HG02623 (cell line): ENCODE results near the gene HIRA.
"Not testable (repeated sequence)": the region's sequence is repeated elsewhere in the genome, so short reads cannot be mapped to it uniquely, and the experiment has no call there.

ENCODE experiments used
- ATAC-seq: cut with Tn5 transposase; IDR thresholded peaks from one replicate; pipeline ENCODE4 v1.9.1; 2021; ENCODE audit warnings: moderate library complexity; ENCODE audit not compliant: unreplicated experiment

Gene HIRA

DNA sequence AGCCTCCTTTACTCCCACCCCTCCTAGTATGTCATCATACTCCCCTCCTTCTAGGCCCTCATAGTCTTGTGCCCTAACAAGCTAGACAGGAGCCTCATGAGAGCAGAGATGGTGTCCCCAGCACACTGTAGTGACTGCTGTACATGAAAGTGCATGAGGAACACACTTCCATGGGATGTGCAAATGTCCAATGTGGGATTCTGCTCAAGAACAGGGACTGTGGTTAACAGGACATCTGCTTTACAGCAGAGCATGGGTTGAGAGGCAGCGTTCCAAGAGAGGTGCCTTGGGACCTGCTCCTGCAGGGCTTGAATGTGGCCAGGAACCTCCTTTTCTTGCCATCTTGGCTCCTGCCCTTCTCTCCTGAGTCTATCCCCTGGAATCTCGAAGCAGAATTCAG is 45.3 kb downstream of the HIRA start:
- ATAC-seq: no peak

- ATAC-seq: no peak
Observed at GRCh38 chr22:19385221-19385906, 46.2 kb downstream of the HIRA start.

DNA sequence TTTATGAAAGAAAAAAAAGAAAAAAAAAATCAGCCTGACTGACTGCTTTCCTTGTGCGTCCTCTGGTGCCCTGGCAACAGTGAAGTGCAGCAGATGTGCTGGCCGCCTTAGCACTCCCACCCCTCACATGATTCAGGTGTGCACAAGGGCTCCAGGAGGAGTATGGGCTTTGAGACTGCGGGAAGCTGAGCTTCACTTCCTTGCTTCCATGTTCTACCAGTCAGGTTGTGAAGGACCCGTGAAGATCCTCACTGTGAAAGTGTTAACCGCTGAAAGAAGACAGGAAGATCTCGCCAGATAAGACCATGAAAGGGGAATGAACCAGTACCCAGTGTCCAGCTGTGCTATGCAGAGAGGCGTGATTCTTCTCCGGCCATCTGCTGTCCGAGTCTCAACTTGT is 48.2 kb downstream of the HIRA start:
- no peak for ATAC-seq

GRCh38 chr22:19382240-19382639 is 49.3 kb downstream of the HIRA start:
- no peak for ATAC-seq

GRCh38 chr22:19378344-19378674 is 53.2 kb downstream of the HIRA start:
- ATAC-seq: no peak

DNA sequence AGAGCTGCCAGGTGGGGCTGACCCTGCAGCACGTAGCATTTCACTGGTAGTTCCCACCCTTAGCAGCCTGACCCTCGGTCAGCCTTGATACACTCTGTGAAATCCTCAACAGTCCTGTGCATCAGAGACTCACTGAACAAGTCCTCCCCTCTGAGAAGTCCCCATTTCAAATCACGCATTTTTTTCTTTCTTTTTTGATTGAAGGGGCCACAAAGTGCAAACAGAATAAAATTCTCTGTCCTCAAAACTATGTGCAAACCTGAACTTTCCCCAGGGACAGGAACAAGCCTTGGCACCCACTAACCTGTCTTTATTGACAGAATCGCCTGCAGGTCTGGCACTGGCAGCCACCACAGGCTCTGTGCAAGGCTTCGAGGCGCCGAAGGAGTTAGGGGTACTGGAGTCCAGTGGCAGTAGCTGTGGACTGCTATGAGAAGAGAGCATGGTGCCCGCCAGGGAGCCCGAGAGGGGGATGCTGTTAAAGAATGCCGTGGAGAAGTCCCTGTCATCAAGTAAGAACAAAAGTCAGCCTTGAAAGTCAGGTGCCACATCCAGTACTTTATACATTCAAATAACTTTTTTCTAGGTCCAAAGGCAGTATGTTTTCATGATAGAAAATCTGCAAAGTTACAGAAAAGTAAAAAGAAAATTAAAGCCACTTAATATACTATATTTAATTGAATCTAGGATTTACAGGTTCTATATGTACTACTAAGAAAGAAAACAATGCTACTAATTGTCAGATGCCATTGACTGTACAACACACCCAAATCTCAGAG is 53.8 kb downstream of the HIRA start:
- ATAC-seq: no peak

- no peak for ATAC-seq
Observed at GRCh38 chr22:19376971-19377370, 54.6 kb downstream of the HIRA start.

DNA sequence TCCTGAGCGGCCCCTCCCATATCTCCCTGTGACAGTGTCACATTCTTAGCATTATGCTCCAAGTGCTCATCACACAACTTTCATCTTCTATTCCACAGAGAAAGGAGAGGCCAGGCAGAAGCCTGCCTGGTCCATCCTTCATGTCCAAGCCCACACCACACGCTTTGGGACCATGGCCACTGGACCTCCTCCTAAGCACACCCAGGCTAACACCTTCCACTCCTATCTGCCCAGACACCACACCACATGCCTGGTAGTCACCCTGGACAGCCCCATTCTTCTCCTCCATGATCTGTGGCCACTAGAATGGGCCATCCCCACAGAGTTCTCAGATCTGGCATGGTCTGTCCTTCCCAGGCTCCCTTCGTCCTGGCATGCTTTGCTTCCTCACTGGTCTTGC is 55.3 kb downstream of the HIRA start:
- ATAC-seq: no peak

DNA sequence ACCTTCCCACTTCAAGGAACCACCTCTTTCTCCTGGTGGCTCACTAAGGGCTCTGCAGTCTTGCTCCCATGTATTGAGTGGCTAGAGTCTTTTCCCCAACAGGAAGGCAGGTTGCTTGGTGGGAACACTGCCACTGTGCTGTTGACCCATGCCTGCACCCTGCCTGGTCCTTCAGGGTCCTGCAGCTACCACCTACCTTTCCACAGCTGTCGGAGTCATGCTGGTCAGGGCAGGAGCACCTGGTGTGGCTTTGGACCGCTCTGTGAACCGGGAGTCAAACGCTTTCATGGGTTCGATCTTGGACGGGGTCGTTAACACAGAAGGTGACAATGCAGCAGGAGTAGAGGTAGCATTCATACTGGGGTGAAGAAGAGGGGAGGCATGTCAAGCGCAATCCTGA is 56.1 kb downstream of the HIRA start:
- ATAC-seq: no peak

- no peak for ATAC-seq
Observed at GRCh38 chr22:19374410-19374809, 57.1 kb downstream of the HIRA start.

- no peak for ATAC-seq
Observed at GRCh38 chr22:19373450-19373849, 58.1 kb downstream of the HIRA start.

- ATAC-seq: no peak
Observed at GRCh38 chr22:19371893-19372292, 59.6 kb downstream of the HIRA start.

DNA sequence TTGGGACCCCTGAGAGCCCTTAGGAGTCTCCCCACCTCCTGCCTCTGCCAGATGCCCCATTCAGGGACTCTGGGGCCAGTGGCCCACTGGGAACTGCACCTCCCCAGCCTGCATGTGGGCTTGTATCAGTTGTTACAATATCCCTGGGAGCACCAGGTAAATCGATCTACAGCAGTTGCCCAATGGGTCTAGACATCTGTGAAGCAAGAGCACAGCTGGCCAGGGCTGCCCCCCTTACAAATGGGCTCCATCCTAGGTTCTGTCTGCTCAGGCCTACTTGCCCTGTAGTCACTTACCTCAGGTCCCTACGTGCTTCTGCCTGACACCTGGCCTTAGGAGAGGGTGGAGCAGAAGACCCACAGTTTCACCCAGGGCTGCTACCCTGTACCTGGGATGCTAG is 62.7 kb downstream of the HIRA start:
- no peak for ATAC-seq

DNA sequence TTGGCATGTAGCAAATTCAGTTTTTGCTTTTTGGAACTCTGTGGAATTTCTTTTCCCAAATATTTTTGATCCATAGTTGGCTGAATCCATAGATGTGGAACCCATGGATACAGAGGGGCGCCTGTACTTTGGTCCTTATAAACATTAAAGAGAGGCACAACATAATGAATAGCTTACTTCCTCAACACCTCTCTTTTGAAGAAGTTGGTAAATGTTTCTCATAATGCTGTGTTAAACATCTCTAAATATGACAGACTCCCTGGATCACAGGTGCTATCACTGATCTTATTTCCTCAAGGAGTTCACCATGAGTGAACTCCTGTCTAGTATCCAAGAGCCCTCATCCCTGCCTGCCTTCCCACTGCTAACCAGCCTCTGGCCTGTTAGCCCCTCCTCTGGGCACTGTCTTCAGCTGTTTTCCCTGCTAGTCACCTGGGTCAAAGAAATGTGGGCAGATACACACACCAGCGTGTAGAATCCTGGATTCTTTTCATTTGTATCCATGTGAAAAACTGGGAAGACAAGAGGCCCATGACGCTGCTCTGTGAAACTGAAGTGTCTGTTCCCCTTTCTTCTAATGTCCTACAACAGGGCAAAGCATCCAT is 63.7 kb downstream of the HIRA start:
- ATAC-seq: no peak

DNA sequence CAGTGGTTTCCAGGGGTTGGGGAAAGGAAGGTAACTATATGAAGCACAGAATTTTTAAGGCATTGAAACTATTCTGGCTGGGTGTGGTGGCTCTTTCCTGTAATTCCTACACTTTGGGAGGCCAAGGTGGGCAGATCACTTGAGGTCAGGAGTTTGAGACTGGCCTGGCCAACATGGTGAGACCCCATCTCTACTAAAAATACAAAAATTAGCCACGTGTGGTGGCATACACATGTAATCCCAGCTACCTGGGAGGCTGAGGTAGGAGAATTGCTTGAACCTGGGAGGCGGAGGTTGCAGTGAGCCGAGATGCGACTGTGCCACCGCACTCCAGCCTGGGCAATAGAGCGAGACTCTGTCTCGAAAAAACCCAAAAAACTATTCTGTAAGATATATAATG is 68.0 kb downstream of the HIRA start:
- not testable (repeated sequence) for ATAC-seq

DNA sequence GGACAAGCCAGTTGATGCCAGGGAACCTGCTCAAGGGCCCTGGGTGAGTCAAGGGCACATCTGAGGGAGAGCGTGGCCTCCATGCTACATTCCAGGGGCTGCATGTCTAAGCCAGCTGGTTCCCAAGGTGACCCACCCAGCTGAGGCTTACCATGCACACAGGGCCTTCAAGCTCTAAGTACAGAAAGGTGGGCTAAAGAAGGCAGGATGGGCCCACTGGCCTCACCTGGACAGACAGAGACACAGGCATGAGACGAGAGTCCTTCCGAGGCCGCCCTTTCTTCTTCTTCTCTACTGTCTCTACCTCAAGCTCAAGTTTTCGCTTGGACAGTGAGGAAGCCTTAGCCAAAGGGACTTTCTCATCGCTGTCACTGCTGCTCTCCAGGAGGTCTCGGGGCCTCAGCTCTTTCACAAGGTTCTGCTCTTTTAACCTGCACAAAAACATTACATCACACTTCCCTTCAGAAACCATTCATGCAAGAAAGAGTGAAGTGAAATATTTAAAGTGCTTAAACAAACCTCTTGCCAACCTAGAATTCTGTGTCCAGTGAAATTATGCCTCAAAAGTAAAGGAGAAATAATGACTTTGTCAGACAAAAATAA is 69.9 kb downstream of the HIRA start:
- ATAC-seq: peak; percentile 84

DNA sequence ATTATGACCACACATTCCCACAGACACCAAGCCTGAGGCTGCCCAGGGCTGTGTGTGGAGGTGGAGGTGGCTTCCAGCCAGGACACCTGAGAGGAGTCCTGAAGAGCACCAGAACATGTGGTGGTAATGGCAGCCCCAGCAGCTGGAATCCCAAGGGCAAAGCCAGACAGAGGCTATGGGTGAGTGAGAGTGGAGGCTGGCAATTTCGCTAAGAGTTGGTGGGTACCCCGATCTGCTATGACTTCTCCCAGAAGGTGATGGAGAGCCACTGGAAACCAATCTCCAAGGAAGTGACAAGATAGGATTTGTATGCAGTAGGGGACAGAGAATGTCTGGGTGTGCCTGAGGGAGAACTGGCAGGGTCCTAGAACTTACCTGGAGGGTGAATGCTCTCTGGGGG is 70.7 kb downstream of the HIRA start:
- no peak for ATAC-seq

GRCh38 chr22:19360300-19360792 is 71.2 kb downstream of the HIRA start:
- no peak for ATAC-seq

DNA sequence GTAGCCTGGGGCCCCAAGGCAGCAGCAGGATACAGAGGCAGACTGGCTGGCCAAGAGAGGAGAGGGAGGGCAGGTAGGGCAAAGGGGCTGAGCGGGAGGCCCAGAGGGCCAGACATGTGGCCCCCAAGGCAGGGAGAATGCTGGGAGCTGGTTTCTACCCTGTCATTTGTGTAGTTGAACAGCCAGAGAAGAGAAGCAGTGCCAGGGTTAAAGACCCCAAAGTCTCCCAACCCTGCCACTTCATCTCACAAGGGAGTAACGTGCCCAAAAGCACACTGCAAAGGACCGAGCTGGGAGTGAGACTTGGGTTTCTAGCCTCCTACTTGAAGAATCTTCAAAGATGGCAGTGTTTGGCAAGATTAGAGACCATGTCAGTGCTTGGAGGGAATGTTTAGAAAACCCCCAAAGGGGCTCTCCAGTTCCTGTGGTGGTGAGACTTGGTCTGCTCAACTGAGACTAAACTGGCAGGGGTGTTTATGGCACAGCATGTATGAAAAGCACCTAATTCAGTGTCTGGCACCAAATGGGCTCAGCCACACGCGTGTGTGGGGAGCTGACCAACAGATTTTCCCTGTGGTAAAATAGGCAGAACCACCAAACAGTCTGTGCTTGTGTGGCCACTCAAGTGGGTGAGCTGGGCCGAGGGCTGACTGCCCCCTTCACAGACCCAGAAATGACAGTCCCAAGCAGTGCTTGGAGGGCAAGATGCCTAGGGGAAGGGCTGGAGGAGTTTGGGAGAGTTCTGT is 71.8 kb downstream of the HIRA start:
- ATAC-seq: no peak

DNA sequence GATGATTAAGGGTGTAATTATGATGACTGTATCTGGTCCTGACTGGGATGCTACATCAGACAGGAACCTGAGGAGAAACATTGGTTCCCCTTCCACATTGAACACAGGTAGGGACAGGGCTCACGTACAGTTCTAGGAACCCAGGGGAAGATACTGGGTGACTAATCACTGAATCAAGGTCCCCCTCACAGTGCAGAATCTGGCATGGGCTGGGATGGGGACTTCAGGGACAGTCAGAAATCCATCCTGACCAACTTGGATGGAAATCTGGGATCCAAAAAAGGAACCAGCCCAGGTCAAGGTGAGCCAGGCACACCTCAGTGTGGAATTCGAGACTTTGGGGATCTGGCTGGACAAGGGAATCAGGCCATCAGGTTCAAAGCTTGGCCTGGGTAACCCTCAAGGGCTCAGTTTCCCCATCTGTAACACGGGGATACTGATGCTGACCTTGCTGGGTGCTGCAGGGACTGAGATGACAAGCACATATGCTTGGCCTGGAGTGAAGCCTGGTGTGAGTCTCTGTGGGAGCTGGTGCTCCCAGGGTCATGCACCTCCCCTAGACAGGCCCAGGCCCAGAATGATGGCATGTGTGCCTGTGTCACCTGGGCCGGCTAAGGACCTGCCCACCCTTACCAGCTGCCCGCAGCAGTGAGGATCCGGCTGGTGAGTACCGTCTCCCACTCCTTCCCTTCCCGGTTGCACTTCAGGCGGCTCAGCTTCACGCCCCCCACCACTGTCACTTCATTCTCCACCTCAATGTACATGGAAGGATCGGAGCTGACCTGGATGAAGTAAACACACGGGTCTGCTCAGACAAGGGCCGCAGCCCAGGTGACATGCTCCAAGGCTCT is 72.6 kb downstream of the HIRA start:
- ATAC-seq: no peak
